HepG2 (cell line): ENCODE results near the gene ABCA4. TPM values are rescaled to one million over a fixed set of nuclear protein-coding genes. Genes with fewer than 3 reads are reported as not detected.

ENCODE experiments used
- FLYWCH1 ChIP-seq: sonication (generic); formaldehyde crosslinking; IDR thresholded peaks from 2 replicates; pipeline ENCODE4 v1.8.1; 2023; ENCODE audit warnings: mild to moderate bottlenecking, missing genetic modification reagents
- JUNB ChIP-seq: sonication (generic); formaldehyde crosslinking; IDR thresholded peaks from 2 replicates; pipeline ENCODE4 v1.8.0; 2022; ENCODE audit warnings: missing genetic modification reagents, mild to moderate bottlenecking, borderline replicate concordance
- MAF1 ChIP-seq: sonication (generic); formaldehyde crosslinking; IDR thresholded peaks from 2 replicates; pipeline ENCODE4 v1.5.0; 2020; ENCODE audit warnings: missing genetic modification reagents, borderline replicate concordance
- MAFG ChIP-seq: sonication (generic); formaldehyde crosslinking; IDR thresholded peaks from 2 replicates; pipeline ENCODE4 v1.5.1; 2020; ENCODE audit warnings: mild to moderate bottlenecking, missing genetic modification reagents
- NONO ChIP-seq, 2 experiments: fragments of 450-650 bp in 1 of 2; sonication (generic) in 1 of 2; formaldehyde crosslinking in 1 of 2; IDR thresholded peaks in 1 of 2; conservative IDR thresholded peaks in 1 of 2; 2 replicates each; pipeline versions ENCODE4 v1.6.1 to v1.8.0; 2017 to 2022; ENCODE audit warnings: mild to moderate bottlenecking in 1 of 2, missing genetic modification reagents in 1 of 2, moderate library complexity in 1 of 2
- NPAS2 ChIP-seq: sonication (generic); formaldehyde crosslinking; IDR thresholded peaks from 2 replicates; pipeline ENCODE4 v1.8.0; 2022; ENCODE audit warnings: mild to moderate bottlenecking, missing genetic modification reagents, borderline replicate concordance
- PPARG ChIP-seq: conservative IDR thresholded peaks from 2 replicates; pipeline ENCODE4 v1.6.1; 2016; ENCODE audit warnings: missing biosample characterization, missing genetic modification reagents
- RXRB ChIP-seq: IDR thresholded peaks from 2 replicates; pipeline ENCODE4 v1.6.1; 2016; ENCODE audit warnings: borderline replicate concordance, missing genetic modification reagents, missing compliant biosample characterization
- SMAD3 ChIP-seq: sonication (generic); formaldehyde crosslinking; IDR thresholded peaks from 2 replicates; pipeline ENCODE4 v1.4.0; 2020; ENCODE audit warnings: missing genetic modification reagents
- SMARCE1 ChIP-seq: fragments of 450-650 bp; IDR thresholded peaks from 2 replicates; pipeline ENCODE4 v1.6.1; 2017; ENCODE audit warnings: borderline replicate concordance
- SOX6 ChIP-seq, 2 experiments: fragments of 450-650 bp in 1 of 2; sonication (generic) in 1 of 2; formaldehyde crosslinking in 1 of 2; IDR thresholded peaks; 2 replicates each; pipeline versions ENCODE4 v1.4.0 to v1.6.1; 2017 to 2020; ENCODE audit warnings: antibody characterized with exemption in 1 of 2, mild to moderate bottlenecking in 1 of 2, missing genetic modification reagents in 1 of 2
- SRY ChIP-seq: sonication (generic); formaldehyde crosslinking; IDR thresholded peaks from 2 replicates; pipeline ENCODE4 v1.8.0; 2022; ENCODE audit warnings: mild to moderate bottlenecking, missing genetic modification reagents
- ZBTB20 ChIP-seq: sonication (generic); formaldehyde crosslinking; IDR thresholded peaks from 2 replicates; pipeline ENCODE4 v1.8.1; 2023; ENCODE audit warnings: missing genetic modification reagents, low read depth, mild to moderate bottlenecking, borderline replicate concordance
- ZNF101 ChIP-seq: sonication (generic); formaldehyde crosslinking; IDR thresholded peaks from 2 replicates; pipeline ENCODE4 v1.4.0; 2020; ENCODE audit warnings: mild to moderate bottlenecking, low read depth, missing genetic modification reagents, borderline replicate concordance
- ZNF124 ChIP-seq: sonication (generic); formaldehyde crosslinking; IDR thresholded peaks from 2 replicates; pipeline ENCODE4 v1.4.0; 2020; ENCODE audit warnings: missing genetic modification reagents
- ZNF605 ChIP-seq: sonication (generic); formaldehyde crosslinking; IDR thresholded peaks from 2 replicates; pipeline ENCODE4 v1.8.0; 2022; ENCODE audit warnings: mild to moderate bottlenecking, missing genetic modification reagents
- polyA plus RNA-seq, 8 experiments: library from polyadenylated mRNA; depleted of rRNA in 3 of 8; stranded (reverse) in 7 of 8; unstranded in 1 of 8; fragments of >200 nt; fragmentation: Illumina TruSeq in 4 of 8; extraction: Trizol in 4 of 8; gene quantifications; 2 replicates each; pipeline versions ENCODE4 v1.2.1 to v1.2.3, GENCODE V29; 2011 to 2016; ENCODE audit warnings: low read depth in 4 of 8, missing spikeins in 1 of 8, mixed read lengths in 1 of 8; ENCODE audit not compliant: insufficient read depth in 1 of 8
- total RNA-seq, 5 experiments: library from RNA; depleted of rRNA; stranded (reverse); fragments of >200 nt; fragmentation: Illumina TruSeq; extraction: Trizol; gene quantifications; 2 replicates each; pipeline ENCODE4 v1.2.3, GENCODE V29; 2016; ENCODE audit warnings: low read depth in 1 of 5
- TF ChIP-seq, protein P1 (sequence below): sonication (generic); formaldehyde crosslinking; IDR thresholded peaks from 2 replicates; pipeline ENCODE4 v1.8.0; 2022; ENCODE audit warnings: mild to moderate bottlenecking, missing genetic modification reagents; ENCODE audit not compliant: insufficient replicate concordance
- TF ChIP-seq, protein P2 (sequence below): sonication (generic); formaldehyde crosslinking; IDR thresholded peaks from 2 replicates; pipeline ENCODE4 v1.4.0; 2020; ENCODE audit warnings: missing genetic modification reagents
- TF ChIP-seq, protein P3 (sequence below): sonication (generic); IDR thresholded peaks from 2 replicates; pipeline ENCODE4 v1.6.1; 2016; ENCODE audit warnings: low read depth, borderline replicate concordance
- TF ChIP-seq, protein P4 (sequence below): sonication (generic); formaldehyde crosslinking; IDR thresholded peaks from 2 replicates; pipeline ENCODE4 v1.4.0; 2020; ENCODE audit warnings: missing genetic modification reagents, borderline replicate concordance

Gene ABCA4
- total and polyA plus RNA-seq, 2 of the 13 experiments (the other 11 are each of a cell fraction or from before 2014, with no cell fraction given), result 0.24 to 0.67 TPM

DNA sequence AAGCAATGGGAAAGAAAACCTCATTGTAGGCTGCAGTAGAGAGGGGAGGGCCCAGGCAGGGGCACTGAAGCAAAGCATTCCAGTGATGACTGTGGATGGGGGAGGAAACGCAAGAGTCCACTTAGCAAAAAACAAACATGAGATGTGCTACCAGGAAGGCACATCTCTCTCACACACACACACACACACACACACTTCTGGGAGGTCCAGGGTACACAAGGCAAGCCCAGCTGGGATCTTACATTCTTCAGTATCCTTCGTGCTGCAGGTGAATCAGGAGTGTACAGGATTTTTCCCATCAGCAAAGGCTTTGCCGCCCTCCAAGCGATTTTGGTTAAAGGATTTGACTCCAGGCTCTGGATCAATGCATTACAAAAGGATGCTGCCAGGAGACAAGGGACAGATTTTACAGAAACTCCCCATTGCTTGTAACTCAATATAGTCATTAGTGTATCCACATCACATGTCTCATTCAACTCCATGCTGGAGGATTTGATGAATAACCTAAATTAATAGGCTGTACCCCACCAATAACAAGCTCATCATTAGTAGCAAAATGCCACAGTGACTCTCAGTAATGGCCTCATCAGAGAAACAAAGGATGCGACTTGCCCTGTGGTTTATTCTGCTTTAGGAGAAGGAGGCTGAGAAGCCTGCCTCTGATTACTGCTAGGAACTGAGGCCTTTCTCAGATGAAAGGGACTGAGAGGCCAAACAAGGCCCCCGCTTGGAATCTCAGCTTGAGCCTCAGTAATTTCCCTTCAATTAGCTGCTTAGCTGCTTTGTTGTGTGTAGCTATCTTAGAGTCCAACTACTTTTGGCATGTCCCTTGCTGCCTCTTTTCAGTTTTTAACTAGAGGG lies 41.6 kb downstream of the ABCA4 start (continued):
- TF ChIP-seq, protein P1, sequence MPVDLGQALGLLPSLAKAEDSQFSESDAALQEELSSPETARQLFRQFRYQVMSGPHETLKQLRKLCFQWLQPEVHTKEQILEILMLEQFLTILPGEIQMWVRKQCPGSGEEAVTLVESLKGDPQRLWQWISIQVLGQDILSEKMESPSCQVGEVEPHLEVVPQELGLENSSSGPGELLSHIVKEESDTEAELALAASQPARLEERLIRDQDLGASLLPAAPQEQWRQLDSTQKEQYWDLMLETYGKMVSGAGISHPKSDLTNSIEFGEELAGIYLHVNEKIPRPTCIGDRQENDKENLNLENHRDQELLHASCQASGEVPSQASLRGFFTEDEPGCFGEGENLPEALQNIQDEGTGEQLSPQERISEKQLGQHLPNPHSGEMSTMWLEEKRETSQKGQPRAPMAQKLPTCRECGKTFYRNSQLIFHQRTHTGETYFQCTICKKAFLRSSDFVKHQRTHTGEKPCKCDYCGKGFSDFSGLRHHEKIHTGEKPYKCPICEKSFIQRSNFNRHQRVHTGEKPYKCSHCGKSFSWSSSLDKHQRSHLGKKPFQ (CRISPR knock-in tag), result no peak
- TF ChIP-seq ZNF124 (CRISPR knock-in tag), result no peak
- no peak for TF ChIP-seq SMAD3 (CRISPR knock-in tag)
- TF ChIP-seq ZNF605 (CRISPR knock-in tag), result no peak
- no peak for TF ChIP-seq FLYWCH1
- TF ChIP-seq, protein P2, sequence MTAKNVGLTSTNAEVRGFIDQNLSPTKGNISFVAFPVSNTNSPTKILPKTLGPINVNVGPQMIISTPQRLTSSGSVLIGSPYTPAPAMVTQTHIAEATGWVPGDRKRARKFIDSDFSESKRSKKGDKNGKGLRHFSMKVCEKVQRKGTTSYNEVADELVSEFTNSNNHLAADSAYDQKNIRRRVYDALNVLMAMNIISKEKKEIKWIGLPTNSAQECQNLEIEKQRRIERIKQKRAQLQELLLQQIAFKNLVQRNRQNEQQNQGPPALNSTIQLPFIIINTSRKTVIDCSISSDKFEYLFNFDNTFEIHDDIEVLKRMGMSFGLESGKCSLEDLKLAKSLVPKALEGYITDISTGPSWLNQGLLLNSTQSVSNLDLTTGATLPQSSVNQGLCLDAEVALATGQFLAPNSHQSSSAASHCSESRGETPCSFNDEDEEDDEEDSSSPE (CRISPR knock-in tag), result no peak
- no peak for TF ChIP-seq SOX6 (IDR thresholded peaks at IDR 0.05)
- TF ChIP-seq SOX6 (CRISPR knock-in tag; IDR thresholded peaks at IDR 0.05), result peak; percentile 68
- no peak for TF ChIP-seq JUNB (CRISPR knock-in tag)
- no peak for TF ChIP-seq SMARCE1
- no peak for TF ChIP-seq NPAS2 (CRISPR knock-in tag)
- TF ChIP-seq PPARG, result peak; percentile 46; the same call in 1 of the 2 replicates
- TF ChIP-seq NONO (IDR thresholded peaks at IDR 0.05), result no peak
- TF ChIP-seq NONO (CRISPR knock-in tag; conservative IDR thresholded peaks at IDR 0.05), result no peak
- TF ChIP-seq SRY (CRISPR knock-in tag), result no peak
- TF ChIP-seq ZNF101 (CRISPR knock-in tag), result no peak
- TF ChIP-seq, protein P3, sequence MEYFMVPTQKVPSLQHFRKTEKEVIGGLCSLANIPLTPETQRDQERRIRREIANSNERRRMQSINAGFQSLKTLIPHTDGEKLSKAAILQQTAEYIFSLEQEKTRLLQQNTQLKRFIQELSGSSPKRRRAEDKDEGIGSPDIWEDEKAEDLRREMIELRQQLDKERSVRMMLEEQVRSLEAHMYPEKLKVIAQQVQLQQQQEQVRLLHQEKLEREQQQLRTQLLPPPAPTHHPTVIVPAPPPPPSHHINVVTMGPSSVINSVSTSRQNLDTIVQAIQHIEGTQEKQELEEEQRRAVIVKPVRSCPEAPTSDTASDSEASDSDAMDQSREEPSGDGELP, result peak; percentile 83; the same call in 1 of the 2 replicates
- no peak for TF ChIP-seq ZBTB20 (CRISPR knock-in tag)
- TF ChIP-seq RXRB (CRISPR knock-in tag), result peak; percentile 58; the same call in 1 of the 2 replicates
- TF ChIP-seq, protein P4, sequence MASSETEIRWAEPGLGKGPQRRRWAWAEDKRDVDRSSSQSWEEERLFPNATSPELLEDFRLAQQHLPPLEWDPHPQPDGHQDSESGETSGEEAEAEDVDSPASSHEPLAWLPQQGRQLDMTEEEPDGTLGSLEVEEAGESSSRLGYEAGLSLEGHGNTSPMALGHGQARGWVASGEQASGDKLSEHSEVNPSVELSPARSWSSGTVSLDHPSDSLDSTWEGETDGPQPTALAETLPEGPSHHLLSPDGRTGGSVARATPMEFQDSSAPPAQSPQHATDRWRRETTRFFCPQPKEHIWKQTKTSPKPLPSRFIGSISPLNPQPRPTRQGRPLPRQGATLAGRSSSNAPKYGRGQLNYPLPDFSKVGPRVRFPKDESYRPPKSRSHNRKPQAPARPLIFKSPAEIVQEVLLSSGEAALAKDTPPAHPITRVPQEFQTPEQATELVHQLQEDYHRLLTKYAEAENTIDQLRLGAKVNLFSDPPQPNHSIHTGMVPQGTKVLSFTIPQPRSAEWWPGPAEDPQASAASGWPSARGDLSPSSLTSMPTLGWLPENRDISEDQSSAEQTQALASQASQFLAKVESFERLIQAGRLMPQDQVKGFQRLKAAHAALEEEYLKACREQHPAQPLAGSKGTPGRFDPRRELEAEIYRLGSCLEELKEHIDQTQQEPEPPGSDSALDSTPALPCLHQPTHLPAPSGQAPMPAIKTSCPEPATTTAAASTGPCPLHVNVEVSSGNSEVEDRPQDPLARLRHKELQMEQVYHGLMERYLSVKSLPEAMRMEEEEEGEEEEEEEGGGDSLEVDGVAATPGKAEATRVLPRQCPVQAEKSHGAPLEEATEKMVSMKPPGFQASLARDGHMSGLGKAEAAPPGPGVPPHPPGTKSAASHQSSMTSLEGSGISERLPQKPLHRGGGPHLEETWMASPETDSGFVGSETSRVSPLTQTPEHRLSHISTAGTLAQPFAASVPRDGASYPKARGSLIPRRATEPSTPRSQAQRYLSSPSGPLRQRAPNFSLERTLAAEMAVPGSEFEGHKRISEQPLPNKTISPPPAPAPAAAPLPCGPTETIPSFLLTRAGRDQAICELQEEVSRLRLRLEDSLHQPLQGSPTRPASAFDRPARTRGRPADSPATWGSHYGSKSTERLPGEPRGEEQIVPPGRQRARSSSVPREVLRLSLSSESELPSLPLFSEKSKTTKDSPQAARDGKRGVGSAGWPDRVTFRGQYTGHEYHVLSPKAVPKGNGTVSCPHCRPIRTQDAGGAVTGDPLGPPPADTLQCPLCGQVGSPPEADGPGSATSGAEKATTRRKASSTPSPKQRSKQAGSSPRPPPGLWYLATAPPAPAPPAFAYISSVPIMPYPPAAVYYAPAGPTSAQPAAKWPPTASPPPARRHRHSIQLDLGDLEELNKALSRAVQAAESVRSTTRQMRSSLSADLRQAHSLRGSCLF, result no peak
- TF ChIP-seq MAFG (CRISPR knock-in tag), result no peak
- TF ChIP-seq MAF1 (CRISPR knock-in tag), result no peak
